Testis (tissue), 3 donors: Measurements from ENCODE around the gene PSMG4. TPM values are rescaled to one million over a fixed set of nuclear protein-coding genes. Genes with fewer than 3 reads are reported as not detected.

ENCODE experiments used
- DNase-seq: peaks from one replicate; pipeline ENCODE4 v3.0.0-alpha.2; 2019
- H3K27ac ChIP-seq, 2 donors: fragments of 200-600 bp; sonication (generic); one replicate each; pipeline ENCODE4 v1.5.1; 2019
- H3K27me3 ChIP-seq: fragments of 200-600 bp; sonication (generic); one replicate; pipeline ENCODE4 v1.5.1; 2019
- H3K36me3 ChIP-seq: fragments of 200-600 bp; sonication (generic); one replicate; pipeline ENCODE4 v1.5.1; 2017; ENCODE audit warnings: low read depth; ENCODE audit errors: missing control alignments
- H3K4me1 ChIP-seq: fragments of 200-600 bp; sonication (generic); one replicate; pipeline ENCODE4 v1.5.1; 2019
- H3K4me3 ChIP-seq, 2 donors: fragments of 200-600 bp; sonication (generic); one replicate each; pipeline ENCODE4 v1.5.1; 2017 to 2019
- H3K9me3 ChIP-seq: fragments of 200-600 bp; sonication (generic); one replicate; pipeline ENCODE4 v1.5.1; 2017
- POLR2A ChIP-seq: fragments of 450-650 bp; IDR thresholded peaks from one replicate; pipeline ENCODE4 v1.6.1; 2017; ENCODE audit warnings: antibody characterized with exemption, mild to moderate bottlenecking, moderate library complexity
- WGBS, 2 donors: methylation state at CpG; one replicate each; pipeline ENCODE4 v1.1.5; 2018; 5-methylcytosine and 5-hydroxymethylcytosine counted together
- intact Hi-C: fragments of 100-400 bp; cut with DNase I; formaldehyde crosslinking; loops from one replicate; pipeline ENCODE4 v1.15.1; 2023; ENCODE audit warnings: low total_unique reads
- polyA plus RNA-seq: library from polyadenylated mRNA; stranded (reverse); fragments of 350-450 nt; fragmentation: Illumina TruSeq; extraction: RNeasy Lipid Tissue Mini Kit (QIAGEN cat#74804); gene quantifications from one replicate; pipeline ENCODE4 v1.2.3, GENCODE V29; 2014; ENCODE audit warnings: low read depth, low replicate concordance; ENCODE audit not compliant: insufficient read depth
- total RNA-seq, 2 donors: library from RNA; depleted of rRNA; stranded (reverse); fragments of >200 nt; gene quantifications; one replicate each; pipeline ENCODE4 v1.2.3, GENCODE V29; 2016
- TF ChIP-seq, protein P1 (sequence below), 3 experiments: fragments of 450-650 bp in 2 of 3; fragments of 200-600 bp in 1 of 3; sonication (generic) in 1 of 3; IDR thresholded peaks; one replicate each; pipeline ENCODE4 v1.5.1; 2016 to 2019; ENCODE audit warnings: antibody characterized with exemption in 3 of 3, mild to moderate bottlenecking in 2 of 3, moderate library complexity in 1 of 3

PSMG4 gene
- total and polyA plus RNA-seq, 3 donors from 2014 or later: 23.1 to 46.1 (median 42.4) TPM

DNA sequence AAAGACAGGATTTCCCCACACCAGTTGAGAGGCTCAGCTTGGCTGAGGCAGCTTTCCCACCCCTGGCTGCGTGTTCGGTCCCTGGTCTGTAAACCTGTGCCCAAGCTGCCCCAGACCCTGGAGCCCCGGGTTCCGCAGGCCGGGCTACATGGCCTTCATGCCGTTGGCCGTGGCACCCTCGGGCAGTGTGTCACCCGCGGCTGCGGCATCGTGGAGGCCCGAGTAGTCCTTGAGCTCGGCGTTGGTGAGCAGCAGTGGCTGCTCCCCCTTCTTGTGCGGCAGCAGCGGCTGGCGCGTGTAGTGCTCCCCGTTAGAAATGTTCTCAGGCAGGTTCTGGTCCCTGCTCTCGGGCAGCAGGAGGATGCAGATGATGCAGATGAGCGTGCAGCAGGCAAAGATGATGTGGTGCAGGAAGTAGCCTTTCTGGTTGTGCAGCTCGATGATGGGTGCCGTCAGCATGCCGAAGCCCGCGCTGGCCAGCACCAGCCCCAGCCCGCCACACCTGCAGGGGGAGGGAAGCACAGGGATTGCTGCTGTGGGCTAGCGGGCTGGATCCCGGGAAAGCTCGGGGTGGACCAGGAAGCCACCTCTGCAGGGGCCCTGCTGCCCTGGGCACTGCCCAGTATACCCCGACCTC lies 14.3 kb downstream of the PSMG4 start:
- TF ChIP-seq, protein P1, sequence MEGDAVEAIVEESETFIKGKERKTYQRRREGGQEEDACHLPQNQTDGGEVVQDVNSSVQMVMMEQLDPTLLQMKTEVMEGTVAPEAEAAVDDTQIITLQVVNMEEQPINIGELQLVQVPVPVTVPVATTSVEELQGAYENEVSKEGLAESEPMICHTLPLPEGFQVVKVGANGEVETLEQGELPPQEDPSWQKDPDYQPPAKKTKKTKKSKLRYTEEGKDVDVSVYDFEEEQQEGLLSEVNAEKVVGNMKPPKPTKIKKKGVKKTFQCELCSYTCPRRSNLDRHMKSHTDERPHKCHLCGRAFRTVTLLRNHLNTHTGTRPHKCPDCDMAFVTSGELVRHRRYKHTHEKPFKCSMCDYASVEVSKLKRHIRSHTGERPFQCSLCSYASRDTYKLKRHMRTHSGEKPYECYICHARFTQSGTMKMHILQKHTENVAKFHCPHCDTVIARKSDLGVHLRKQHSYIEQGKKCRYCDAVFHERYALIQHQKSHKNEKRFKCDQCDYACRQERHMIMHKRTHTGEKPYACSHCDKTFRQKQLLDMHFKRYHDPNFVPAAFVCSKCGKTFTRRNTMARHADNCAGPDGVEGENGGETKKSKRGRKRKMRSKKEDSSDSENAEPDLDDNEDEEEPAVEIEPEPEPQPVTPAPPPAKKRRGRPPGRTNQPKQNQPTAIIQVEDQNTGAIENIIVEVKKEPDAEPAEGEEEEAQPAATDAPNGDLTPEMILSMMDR (IDR thresholded peaks at IDR 0.05): no peak
- TF ChIP-seq POLR2A: no peak
- no peak overlapping the region for H3K27ac ChIP-seq
- H3K36me3 ChIP-seq: no peaks in the 10 kb centered on the region
- DNase-seq: no peak
- intact Hi-C loops: no loop called here
- H3K27me3 ChIP-seq: no peaks in the 10 kb centered on the region
- H3K4me3 ChIP-seq: no peak overlapping the region
- WGBS, 2 donors: 91 to 95% methylated on average over 14 to 31 of the region's 32 CpGs
- H3K4me1 ChIP-seq: no peaks in the 10 kb centered on the region
- H3K9me3 ChIP-seq: no peaks in the 10 kb centered on the region

DNA sequence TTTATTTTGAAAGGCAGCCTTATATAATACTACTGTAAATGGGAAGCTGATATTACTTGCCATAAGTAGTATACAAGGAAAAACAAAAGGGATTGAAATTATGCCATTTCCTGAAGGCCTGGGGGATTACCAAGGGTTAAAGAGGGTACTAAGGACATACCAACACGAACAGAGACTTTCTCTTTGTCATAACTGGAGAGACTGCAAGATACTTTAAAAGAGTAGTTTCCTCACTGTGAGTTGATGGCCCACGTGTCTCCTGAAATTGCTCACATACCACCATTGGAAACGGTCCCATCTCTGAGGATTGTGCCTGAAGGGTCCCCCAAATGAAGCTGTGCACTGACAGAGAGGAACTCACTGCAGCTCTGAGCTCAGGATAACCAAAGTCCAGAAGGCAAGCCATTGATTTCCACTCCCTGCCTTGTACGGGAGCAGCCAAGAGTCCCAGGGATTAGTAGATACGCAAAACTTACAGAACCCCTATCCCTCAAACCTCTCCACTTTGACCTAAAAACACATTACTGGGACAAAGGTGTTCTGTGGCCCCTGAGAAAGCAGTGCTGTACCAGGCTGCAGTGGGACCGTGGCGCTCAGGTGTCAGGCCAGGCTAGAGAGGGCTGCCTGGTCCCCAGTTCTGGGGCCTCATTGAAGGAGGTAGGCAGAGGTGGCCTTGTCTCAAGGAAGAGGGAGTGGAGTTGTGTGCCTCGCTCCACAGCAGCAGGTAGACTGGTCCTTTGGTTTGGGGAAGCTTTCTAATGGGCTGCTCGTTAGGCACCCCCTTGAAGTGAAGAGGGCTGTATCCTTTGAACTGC lies 15.2 kb downstream of the PSMG4 start:
- no peaks in the 10 kb centered on the region for H3K4me1 ChIP-seq
- no peak for TF ChIP-seq POLR2A
- TF ChIP-seq, protein P1 (IDR thresholded peaks at IDR 0.05): no peak
- intact Hi-C loops: no loop called here
- H3K27ac ChIP-seq: no peak overlapping the region
- no peaks in the 10 kb centered on the region for H3K36me3 ChIP-seq
- 83 to 86% methylated on average over 9 of the region's 9 CpGs for WGBS, 2 donors
- no peaks in the 10 kb centered on the region for H3K27me3 ChIP-seq
- no peak for DNase-seq
- no peaks in the 10 kb centered on the region for H3K9me3 ChIP-seq
- H3K4me3 ChIP-seq: no peak overlapping the region

- no peaks in the 10 kb centered on the region for H3K36me3 ChIP-seq
These were observed 17.7 kb downstream of the PSMG4 start for GRCh38 chr6:3276174-3277167.

GRCh38 chr6:3277251-3277650 lies 18.5 kb downstream of the PSMG4 start:
- Histone ChIP-seq H3K4me3 (no peak overlapping the region), H3K27ac (no peak overlapping the region), H3K36me3 (no peaks in the 10 kb centered on the region), H3K4me1 (peaks cover 7% of the 10 kb centered on the region), H3K9me3 (no peaks in the 10 kb centered on the region), H3K27me3 (no peaks in the 10 kb centered on the region)
- intact Hi-C loops: no loop called here
- WGBS, 2 donors: 72 to 78% methylated on average over 12 of the region's 12 CpGs
- no peak for DNase-seq
- TF ChIP-seq, protein P1 (IDR thresholded peaks at IDR 0.05): no peak
- TF ChIP-seq POLR2A: no peak

More at GRCh38 chr6:3276174-3277167, 17.7 kb downstream of the PSMG4 start:
- Histone ChIP-seq H3K4me1 (no peaks in the 10 kb centered on the region), H3K9me3 (no peaks in the 10 kb centered on the region), H3K27me3 (no peaks in the 10 kb centered on the region), H3K4me3 (no peak overlapping the region), H3K27ac (no peak overlapping the region)
- DNase-seq: no peak
- intact Hi-C loops: no loop called here
- TF ChIP-seq, protein P1 (IDR thresholded peaks at IDR 0.05): no peak
- TF ChIP-seq POLR2A: no peak
- WGBS, 2 donors: 74 to 82% methylated on average over 10 to 20 of the region's 20 CpGs
